ACC112 (cell line): Measurements from ENCODE around the gene CCDC13.
"Not testable (repeated sequence)": the region's sequence is repeated elsewhere in the genome, so short reads cannot be mapped to it uniquely, and the experiment has no call there.

Experiments
- H2AFZ ChIP-seq: fragments of 200-600 bp; sonication (generic); one replicate; pipeline ENCODE4 v1.6.0; 2017; ENCODE audit warnings: antibody characterized with exemption, low read length; ENCODE audit not compliant: unreplicated experiment
- H3K27ac ChIP-seq: fragments of 200-600 bp; sonication (generic); 2 replicates; pipeline ENCODE4 v1.5.1; 2014; ENCODE audit warnings: low read depth, mild to moderate bottlenecking, antibody characterized with exemption, low read length, moderate library complexity
- H3K27me3 ChIP-seq: fragments of 200-600 bp; sonication (generic); 2 replicates; pipeline ENCODE4 v1.6.1; 2014; ENCODE audit warnings: mild to moderate bottlenecking, antibody characterized with exemption, low read length, moderate library complexity, mixed read lengths; ENCODE audit not compliant: insufficient read depth
- H3K36me3 ChIP-seq: fragments of 200-600 bp; sonication (generic); 2 replicates; pipeline ENCODE4 v1.6.1; 2016; ENCODE audit warnings: mild to moderate bottlenecking, antibody characterized with exemption, low read length, moderate library complexity, mixed read lengths; ENCODE audit not compliant: insufficient read depth
- H3K4me1 ChIP-seq: fragments of 200-600 bp; sonication (generic); one replicate; pipeline ENCODE4 v1.6.1; 2016; ENCODE audit warnings: low read length, mixed read lengths; ENCODE audit not compliant: insufficient read depth, unreplicated experiment, control insufficient read depth
- H3K4me3 ChIP-seq: fragments of 200-600 bp; sonication (generic); 2 replicates; pipeline ENCODE4 v1.5.1; 2014; ENCODE audit warnings: mild to moderate bottlenecking, low read depth, low read length
- H3K79me2 ChIP-seq: fragments of 200-600 bp; sonication (generic); one replicate; pipeline ENCODE4 v1.6.0; 2016; ENCODE audit warnings: low read length; ENCODE audit not compliant: control insufficient read depth, unreplicated experiment, insufficient read depth

Gene CCDC13

GRCh38 chr3:42772670-42773408, at the start of gene CCDC13:
Gene CCDC13, minus strand, starts transcription at chr3:42773253. Its CDS starts 14,908 bp downstream, at chr3:42758345.
- Histone ChIP-seq H3K4me3 (peak within 1 kb of the TSS; percentile 77), H2AFZ (peak within 1 kb of the TSS; percentile 95), H3K4me1 (peaks cover 9% of the 10 kb centered on the region), H3K36me3 (no peaks in the 10 kb centered on the region), H3K27me3 (no peaks in the 10 kb centered on the region), H3K27ac (peak within 1 kb of the TSS; percentile 83), H3K79me2 (no peaks in the 10 kb centered on the region)

DNA sequence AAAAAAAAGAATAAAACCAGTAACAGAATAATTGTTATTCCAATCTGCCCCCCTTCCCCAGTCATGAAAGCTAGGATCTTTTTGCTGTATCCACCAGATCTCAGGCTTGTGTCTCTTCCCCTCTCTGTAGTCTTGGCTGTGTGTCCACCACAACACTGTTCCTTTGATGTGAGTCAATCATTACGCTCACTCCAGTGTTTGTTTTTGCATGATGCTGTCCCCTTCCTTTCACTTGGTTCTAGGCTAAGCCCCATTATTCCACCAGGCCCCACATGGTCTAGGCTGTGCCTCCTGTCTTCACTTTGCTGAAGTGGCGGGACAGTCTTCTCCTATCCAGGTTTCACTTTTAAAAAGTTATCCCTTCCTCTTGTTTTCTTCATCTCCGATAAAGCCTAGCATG, 49.8 kb upstream of the CCDC13 start:
- Histone ChIP-seq H3K27me3 (peaks cover 6% of the 10 kb centered on the region), H3K79me2 (no peaks in the 10 kb centered on the region), H3K36me3 (no peaks in the 10 kb centered on the region), H3K27ac (no peak overlapping the region), H3K4me3 (no peak overlapping the region), H2AFZ (no peak overlapping the region), H3K4me1 (peaks cover 22% of the 10 kb centered on the region)

DNA sequence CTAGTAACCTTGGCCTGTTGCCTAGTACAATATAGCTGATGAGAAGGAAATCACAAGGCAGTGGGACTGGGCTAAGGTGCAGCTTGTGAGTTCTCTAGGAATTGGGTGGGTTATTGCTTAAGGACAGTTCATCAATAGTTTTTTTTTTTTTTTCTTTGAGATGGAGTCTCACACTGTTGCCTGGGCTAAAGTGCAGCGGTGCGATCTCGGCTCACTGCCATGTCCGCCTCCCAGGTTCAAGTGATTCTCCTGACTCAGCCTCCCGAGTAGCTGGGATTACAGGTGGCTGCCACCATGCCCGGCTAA, 47.6 kb upstream of the CCDC13 start:
- Histone ChIP-seq H3K27ac (no peak overlapping the region), H3K4me1 (peaks cover 22% of the 10 kb centered on the region), H2AFZ (no peak overlapping the region), H3K79me2 (no peaks in the 10 kb centered on the region), H3K4me3 (no peak overlapping the region), H3K27me3 (peaks cover 6% of the 10 kb centered on the region), H3K36me3 (no peaks in the 10 kb centered on the region)

- no peak overlapping the region for H2AFZ ChIP-seq
- peaks cover 33% of the 10 kb centered on the region for H3K4me1 ChIP-seq
- no peaks in the 10 kb centered on the region for H3K36me3 ChIP-seq
- no peak overlapping the region for H3K4me3 ChIP-seq
- H3K27me3 ChIP-seq = peaks cover 6% of the 10 kb centered on the region
- 0 out of 2 replicates have a peak overlapping the region, but pooled peaks have one; percentile 9 for H3K27ac ChIP-seq
- no peaks in the 10 kb centered on the region for H3K79me2 ChIP-seq
These were observed 46.4 kb upstream of the CCDC13 start for GRCh38 chr3:42819351-42819965.

- H3K27me3 ChIP-seq = peaks cover 6% of the 10 kb centered on the region
- peaks cover 20% of the 10 kb centered on the region for H3K4me1 ChIP-seq
- no peaks in the 10 kb centered on the region for H3K79me2 ChIP-seq
- no peak overlapping the region for H3K27ac ChIP-seq
- no peak overlapping the region for H2AFZ ChIP-seq
- no peaks in the 10 kb centered on the region for H3K36me3 ChIP-seq
- H3K4me3 ChIP-seq = no peak overlapping the region
These were observed 42.8 kb upstream of the CCDC13 start for GRCh38 chr3:42815826-42816225.

DNA sequence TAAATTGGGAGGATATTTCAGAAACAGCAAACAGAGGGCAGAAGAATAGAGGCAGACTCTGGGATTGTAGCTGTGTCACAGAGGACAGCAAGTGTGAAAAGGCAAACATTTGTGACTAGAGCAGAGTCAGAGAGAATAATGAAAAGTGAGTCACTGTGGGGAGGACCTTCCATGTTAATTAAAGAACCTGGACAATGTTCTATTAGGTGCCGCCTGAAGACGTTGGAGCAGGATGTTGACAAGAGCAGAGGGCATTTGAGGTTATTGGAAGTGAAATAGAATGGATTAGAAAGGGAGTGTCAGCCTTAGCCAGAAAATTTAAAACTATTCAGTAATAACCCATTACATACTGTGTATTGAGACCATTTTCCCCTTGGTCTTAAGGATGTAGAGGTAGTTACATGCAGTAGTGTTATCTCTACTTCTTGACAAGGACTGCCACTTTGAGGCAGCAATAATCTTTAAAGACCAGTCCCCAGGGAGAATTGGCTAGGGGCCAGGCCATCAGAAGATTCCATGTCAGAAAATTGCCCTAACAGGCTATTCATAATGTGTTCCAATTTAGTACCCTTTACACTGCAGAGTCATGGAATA, 42.0 kb upstream of the CCDC13 start:
- H3K27ac ChIP-seq = no peak overlapping the region
- H3K36me3 ChIP-seq = no peaks in the 10 kb centered on the region
- H3K4me1 ChIP-seq = peaks cover 16% of the 10 kb centered on the region
- no peak overlapping the region for H3K4me3 ChIP-seq
- H3K27me3 ChIP-seq = peaks cover 6% of the 10 kb centered on the region
- no peaks in the 10 kb centered on the region for H3K79me2 ChIP-seq
- H2AFZ ChIP-seq = no peak overlapping the region

DNA sequence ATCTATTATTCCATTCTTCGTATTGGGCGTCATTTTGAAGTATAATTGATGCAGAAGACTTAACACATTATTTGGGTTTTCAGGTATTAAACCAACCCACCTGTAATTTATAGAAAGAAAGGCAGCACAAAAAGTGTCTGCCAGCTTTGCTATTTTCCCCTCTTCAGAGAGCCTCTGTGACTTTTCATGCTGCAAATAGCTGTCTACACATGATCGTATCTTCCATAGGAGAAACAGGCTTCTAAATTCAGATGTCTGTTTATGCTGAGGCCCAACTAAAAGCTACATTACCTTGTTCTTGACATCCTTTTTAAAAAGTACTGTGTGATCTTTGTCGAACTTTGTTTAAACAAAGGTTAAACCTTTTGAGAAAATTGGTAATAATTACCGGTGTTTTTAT, 41.2 kb upstream of the CCDC13 start:
- H3K27me3 ChIP-seq = peaks cover 6% of the 10 kb centered on the region
- no peak overlapping the region for H3K27ac ChIP-seq
- H3K4me3 ChIP-seq = no peak overlapping the region
- no peaks in the 10 kb centered on the region for H3K36me3 ChIP-seq
- H3K79me2 ChIP-seq = no peaks in the 10 kb centered on the region
- peaks cover 11% of the 10 kb centered on the region for H3K4me1 ChIP-seq
- no peak overlapping the region for H2AFZ ChIP-seq

GRCh38 chr3:42811118-42811883, 38.2 kb upstream of the CCDC13 start:
- H3K36me3 ChIP-seq, H2AFZ ChIP-seq, H3K27ac ChIP-seq, H3K79me2 ChIP-seq, H3K4me3 ChIP-seq, H3K27me3 ChIP-seq: not testable (repeated sequence)
- peaks cover 11% of the 10 kb centered on the region for H3K4me1 ChIP-seq

DNA sequence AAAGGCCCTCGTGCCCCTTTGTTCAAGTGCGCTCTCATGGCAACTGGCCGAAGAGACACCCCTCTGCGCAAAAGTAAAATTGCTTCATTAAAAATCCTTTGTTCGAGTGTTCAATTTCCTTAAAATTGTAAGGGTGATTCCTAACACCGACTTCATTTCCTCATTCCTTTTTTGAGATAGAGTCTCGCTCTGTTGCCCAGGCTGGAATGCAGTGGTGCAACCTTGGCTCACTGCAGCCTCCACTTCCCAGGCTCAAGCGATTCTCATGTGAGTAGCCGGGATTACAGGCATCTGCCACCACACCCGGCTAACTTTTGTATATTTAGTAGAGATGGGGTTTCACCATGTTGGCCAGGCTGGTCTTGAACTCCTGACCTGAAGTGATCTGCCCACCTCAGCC, 37.7 kb upstream of the CCDC13 start:
- H3K79me2 ChIP-seq, H3K36me3 ChIP-seq, H3K27ac ChIP-seq, H3K27me3 ChIP-seq, H2AFZ ChIP-seq, H3K4me3 ChIP-seq: not testable (repeated sequence)
- H3K4me1 ChIP-seq = peaks cover 11% of the 10 kb centered on the region

- Histone ChIP-seq H3K27ac (no peak within 1 kb of the TSS), H3K4me3 (no peak within 1 kb of the TSS), H2AFZ (no peak within 1 kb of the TSS), H3K36me3 (no peaks in the 10 kb centered on the region), H3K4me1 (peaks cover 6% of the 10 kb centered on the region), H3K79me2 (no peaks in the 10 kb centered on the region), H3K27me3 (no peaks in the 10 kb centered on the region)
These were observed 36.1 kb upstream of the CCDC13 start, which contains the start of gene ACKR2 for GRCh38 chr3:42809202-42809601. Gene ACKR2, plus strand, starts transcription at chr3:42809445. Its CDS starts 55,058 bp downstream, at chr3:42864503.
